ENCODE data around the gene KRTAP2-2. TPM values are rescaled to one million over a fixed set of nuclear protein-coding genes. Genes with fewer than 3 reads are reported as not detected.
"Not testable (repeated sequence)": the region's sequence is repeated elsewhere in the genome, so short reads cannot be mapped to it uniquely, and the experiment has no call there.

KRTAP2-2 gene, protein sequence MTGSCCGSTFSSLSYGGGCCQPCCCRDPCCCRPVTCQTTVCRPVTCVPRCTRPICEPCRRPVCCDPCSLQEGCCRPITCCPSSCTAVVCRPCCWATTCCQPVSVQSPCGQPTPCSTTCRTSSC
- not detected in 2 replicates for polyA plus RNA-seq (2013)

DNA sequence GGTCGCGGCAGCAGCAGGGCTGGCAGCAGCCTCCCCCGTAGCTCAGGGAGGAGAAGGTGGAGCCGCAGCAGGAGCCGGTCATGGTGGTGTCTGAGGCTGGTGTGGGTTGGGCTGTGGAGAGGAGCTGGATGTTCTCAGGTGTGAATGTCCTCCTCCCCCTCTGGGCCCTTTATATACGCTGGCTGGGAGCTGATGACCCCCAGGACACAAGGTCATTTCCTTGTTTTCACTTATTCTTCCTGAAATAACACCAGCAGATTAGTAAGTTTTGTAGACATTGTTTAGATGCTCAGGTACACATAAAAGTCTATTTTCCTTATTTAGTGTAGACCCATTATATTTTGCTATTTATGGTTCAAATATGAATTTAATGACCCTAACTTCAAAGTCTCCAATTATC lies at the start of gene KRTAP2-2:
Gene KRTAP2-2 (minus strand): TSS at position 101 of the 400 bp plus-strand sequence. CDS start 19 bp downstream, at position 82.
- not testable (repeated sequence) for H3K27me3 ChIP-seq (ENCODE audit: insufficient read depth, low read length); H3K79me1 ChIP-seq (ENCODE audit: low read length); H2AFZ ChIP-seq (ENCODE audit: insufficient read depth, low read length, poor library complexity); H3K79me2 ChIP-seq (ENCODE audit: control insufficient read depth, insufficient read depth, low read length, poor library complexity); H3K4me3 ChIP-seq (ENCODE audit: low read depth, low read length); H2AK5ac ChIP-seq (ENCODE audit: low read length); H3K9me3 ChIP-seq (ENCODE audit: insufficient read depth, low read depth, low read length); H4K8ac ChIP-seq (ENCODE audit: low read depth, low read length); H3K14ac ChIP-seq (ENCODE audit: low read length); H3K27ac ChIP-seq (ENCODE audit: low read depth, low read length); H2BK12ac ChIP-seq (ENCODE audit: low read length); H4K12ac ChIP-seq (ENCODE audit: low read depth, low read length); H3K4ac ChIP-seq (ENCODE audit: low read depth, low read length); H2BK120ac ChIP-seq (ENCODE audit: insufficient read depth, low read length, poor library complexity); DNase-seq; H3K23ac ChIP-seq (ENCODE audit: low read length); H3K36me3 ChIP-seq (ENCODE audit: control insufficient read depth in 1 of 2, insufficient read depth in 2 of 2, low read length in 2 of 2); H4K91ac ChIP-seq (ENCODE audit: low read depth, low read length); H3K9ac ChIP-seq (ENCODE audit: low read length); H2BK5ac ChIP-seq (ENCODE audit: low read depth, low read length, poor library complexity); H3K4me1 ChIP-seq (ENCODE audit: control insufficient read depth in 1 of 2, insufficient read depth in 2 of 2, low read length in 2 of 2); H3K4me2 ChIP-seq (ENCODE audit: low read length); H3K18ac ChIP-seq (ENCODE audit: low read length)
- no CpG with 5 or more reads among the region's 6 CpGs for WGBS (ENCODE audit: extremely low coverage, insufficient coverage, insufficient read length)

DNA sequence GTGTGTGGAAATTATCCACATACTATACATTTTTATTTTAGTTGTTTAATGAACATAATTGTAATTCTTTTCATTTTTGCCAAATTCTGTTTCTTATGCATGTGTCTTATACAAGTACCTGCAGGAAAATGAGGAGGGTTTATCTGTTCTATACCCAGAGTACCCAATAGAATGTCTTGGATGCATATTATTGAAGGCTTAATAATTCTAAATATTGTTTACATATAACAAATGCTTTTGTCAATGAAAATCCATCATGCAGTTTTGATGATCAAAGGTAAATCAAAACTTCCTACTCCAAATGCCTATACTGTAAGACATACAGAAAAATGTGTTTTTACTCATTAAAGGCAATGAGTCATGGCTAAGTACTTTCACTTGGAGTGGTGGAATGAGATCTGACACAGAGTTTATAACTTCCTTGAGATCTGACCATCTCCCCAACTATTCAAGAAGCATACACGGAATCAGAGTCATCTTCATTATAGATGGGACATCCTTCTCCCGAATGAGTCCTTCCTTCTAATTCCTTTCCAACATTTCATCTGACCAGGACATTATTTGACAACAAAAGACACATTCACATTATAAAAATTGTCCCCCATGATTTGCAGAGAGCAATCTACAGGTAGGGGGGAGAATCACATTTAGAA lies 49.5 kb upstream of the KRTAP2-2 start:
- H3K18ac ChIP-seq (ENCODE audit: low read length); H4K91ac ChIP-seq (ENCODE audit: low read depth, low read length); H2AFZ ChIP-seq (ENCODE audit: insufficient read depth, low read length, poor library complexity); H2BK120ac ChIP-seq (ENCODE audit: insufficient read depth, low read length, poor library complexity); H3K79me2 ChIP-seq (ENCODE audit: control insufficient read depth, insufficient read depth, low read length, poor library complexity); H2AK5ac ChIP-seq (ENCODE audit: low read length); H3K4me2 ChIP-seq (ENCODE audit: low read length); H3K4ac ChIP-seq (ENCODE audit: low read depth, low read length); H4K8ac ChIP-seq (ENCODE audit: low read depth, low read length); H2BK5ac ChIP-seq (ENCODE audit: low read depth, low read length, poor library complexity); H3K36me3 ChIP-seq (ENCODE audit: control insufficient read depth in 1 of 2, insufficient read depth in 2 of 2, low read length in 2 of 2); H3K27me3 ChIP-seq (ENCODE audit: insufficient read depth, low read length); H3K79me1 ChIP-seq (ENCODE audit: low read length); H3K9ac ChIP-seq (ENCODE audit: low read length); H3K27ac ChIP-seq (ENCODE audit: low read depth, low read length); H3K23ac ChIP-seq (ENCODE audit: low read length); H4K12ac ChIP-seq (ENCODE audit: low read depth, low read length); H3K9me3 ChIP-seq (ENCODE audit: insufficient read depth, low read depth, low read length); H3K14ac ChIP-seq (ENCODE audit: low read length); H3K4me3 ChIP-seq (ENCODE audit: low read depth, low read length); H2BK12ac ChIP-seq (ENCODE audit: low read length); H3K4me1 ChIP-seq (ENCODE audit: control insufficient read depth in 1 of 2, insufficient read depth in 2 of 2, low read length in 2 of 2): not testable (repeated sequence)
- peak in 1 of 2 donors; percentile 34 for DNase-seq
- WGBS (ENCODE audit: extremely low coverage, insufficient coverage, insufficient read length): no CpG with 5 or more reads among the region's 2 CpGs

DNA sequence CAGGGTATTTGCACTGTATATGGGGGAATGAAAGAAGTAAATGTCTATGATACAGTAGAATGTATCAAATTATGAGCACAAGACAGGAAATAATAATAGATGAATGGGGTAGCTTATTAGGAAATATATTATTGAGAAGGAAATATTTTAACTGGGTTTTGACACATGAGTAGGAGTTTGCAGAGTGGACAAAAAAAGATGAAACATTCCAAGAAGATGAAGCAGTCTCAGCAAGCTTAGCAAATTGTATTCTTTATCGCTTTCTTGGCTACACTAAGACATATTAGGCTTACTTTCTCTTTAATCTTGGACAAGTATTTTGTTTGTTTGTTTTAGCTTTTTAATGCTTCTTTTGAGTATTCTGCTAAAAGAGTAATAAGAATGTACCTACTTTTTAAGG lies 48.9 kb upstream of the KRTAP2-2 start:
- H4K12ac ChIP-seq (ENCODE audit: low read depth, low read length): no peak overlapping the region
- H3K4me2 ChIP-seq (ENCODE audit: low read length): no peak overlapping the region
- no peak overlapping the region for H2BK120ac ChIP-seq (ENCODE audit: insufficient read depth, low read length, poor library complexity)
- no peak overlapping the region for H2BK5ac ChIP-seq (ENCODE audit: low read depth, low read length, poor library complexity)
- no peak overlapping the region for H3K14ac ChIP-seq (ENCODE audit: low read length)
- H3K27me3 ChIP-seq (ENCODE audit: insufficient read depth, low read length): no peaks in the 10 kb centered on the region
- no peaks in the 10 kb centered on the region for H3K36me3 ChIP-seq (ENCODE audit: control insufficient read depth in 1 of 2, insufficient read depth in 2 of 2, low read length in 2 of 2)
- no peaks in the 10 kb centered on the region for H3K79me1 ChIP-seq (ENCODE audit: low read length)
- H3K4ac ChIP-seq (ENCODE audit: low read depth, low read length): no peak overlapping the region
- H3K18ac ChIP-seq (ENCODE audit: low read length): no peak overlapping the region
- no peak for DNase-seq
- H3K27ac ChIP-seq (ENCODE audit: low read depth, low read length): no peak overlapping the region
- peaks cover 4% of the 10 kb centered on the region for H3K9me3 ChIP-seq (ENCODE audit: insufficient read depth, low read depth, low read length)
- H4K8ac ChIP-seq (ENCODE audit: low read depth, low read length): no peak overlapping the region
- H2AFZ ChIP-seq (ENCODE audit: insufficient read depth, low read length, poor library complexity): no peak overlapping the region
- H3K23ac ChIP-seq (ENCODE audit: low read length): no peak overlapping the region
- no peak overlapping the region for H3K4me3 ChIP-seq (ENCODE audit: low read depth, low read length)
- H3K9ac ChIP-seq (ENCODE audit: low read length): no peak overlapping the region
- no peaks in the 10 kb centered on the region for H3K4me1 ChIP-seq (ENCODE audit: control insufficient read depth in 1 of 2, insufficient read depth in 2 of 2, low read length in 2 of 2)
- no CpG with 5 or more reads among the region's 1 CpG for WGBS (ENCODE audit: extremely low coverage, insufficient coverage, insufficient read length)
- no peak overlapping the region for H2BK12ac ChIP-seq (ENCODE audit: low read length)
- no peaks in the 10 kb centered on the region for H3K79me2 ChIP-seq (ENCODE audit: control insufficient read depth, insufficient read depth, low read length, poor library complexity)
- no peak overlapping the region for H2AK5ac ChIP-seq (ENCODE audit: low read length)
- no peak overlapping the region for H4K91ac ChIP-seq (ENCODE audit: low read depth, low read length)

DNA sequence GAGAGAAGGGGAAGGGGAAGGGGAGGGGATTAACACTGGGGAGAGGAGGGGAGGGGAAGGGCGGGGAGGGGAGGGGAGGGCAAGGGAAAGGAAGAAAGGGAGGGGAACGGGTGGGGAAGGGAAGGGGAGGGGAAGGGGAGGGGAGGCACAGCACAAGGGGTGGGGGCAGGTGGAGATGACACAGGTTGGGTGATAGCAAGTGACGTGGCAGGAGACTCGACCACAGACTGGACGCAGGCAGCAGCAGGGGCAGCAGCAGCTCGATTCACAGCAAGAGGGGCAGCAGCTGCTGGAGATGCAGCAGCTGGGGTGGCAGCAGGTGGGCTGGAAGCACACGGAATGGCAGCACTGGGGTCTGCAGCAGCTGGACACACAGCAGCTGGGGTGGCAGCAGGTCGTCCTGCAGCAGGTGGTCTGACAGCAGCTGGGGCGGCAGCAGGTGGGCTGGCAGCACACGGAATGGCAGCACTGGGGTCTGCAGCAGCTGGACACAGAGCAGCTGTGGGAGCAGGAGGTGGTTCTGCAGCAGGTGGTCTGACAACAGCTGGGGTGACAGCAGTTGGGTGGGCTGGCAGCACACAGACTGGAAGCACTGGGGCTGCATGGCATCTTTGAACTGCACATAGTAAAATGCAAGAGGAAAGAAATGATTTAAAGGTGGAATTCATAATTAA lies 46.7 kb upstream of the KRTAP2-2 start, which contains the start of gene KRTAP4-16:
Gene KRTAP4-16 (minus strand): TSS at position 624 of the 674 bp plus-strand sequence. CDS start 0 bp downstream, at position 624.
- H3K14ac ChIP-seq (ENCODE audit: low read length): no peak within 1 kb of the TSS
- H3K4ac ChIP-seq (ENCODE audit: low read depth, low read length): no peak within 1 kb of the TSS
- no peak within 1 kb of the TSS for H2BK120ac ChIP-seq (ENCODE audit: insufficient read depth, low read length, poor library complexity)
- H3K4me2 ChIP-seq (ENCODE audit: low read length): no peak within 1 kb of the TSS
- no CpG with 5 or more reads among the region's 10 CpGs for WGBS (ENCODE audit: extremely low coverage, insufficient coverage, insufficient read length)
- no peaks in the 10 kb centered on the region for H3K79me1 ChIP-seq (ENCODE audit: low read length)
- H4K91ac ChIP-seq (ENCODE audit: low read depth, low read length): no peak within 1 kb of the TSS
- H3K27ac ChIP-seq (ENCODE audit: low read depth, low read length): no peak within 1 kb of the TSS
- H3K4me3 ChIP-seq (ENCODE audit: low read depth, low read length): no peak within 1 kb of the TSS
- H4K8ac ChIP-seq (ENCODE audit: low read depth, low read length): no peak within 1 kb of the TSS
- peaks cover 4% of the 10 kb centered on the region for H3K9me3 ChIP-seq (ENCODE audit: insufficient read depth, low read depth, low read length)
- H3K4me1 ChIP-seq (ENCODE audit: control insufficient read depth in 1 of 2, insufficient read depth in 2 of 2, low read length in 2 of 2): no peaks in the 10 kb centered on the region
- H3K9ac ChIP-seq (ENCODE audit: low read length): no peak within 1 kb of the TSS
- H3K23ac ChIP-seq (ENCODE audit: low read length): no peak within 1 kb of the TSS
- H2BK12ac ChIP-seq (ENCODE audit: low read length): no peak within 1 kb of the TSS
- no peak within 1 kb of the TSS for H2BK5ac ChIP-seq (ENCODE audit: low read depth, low read length, poor library complexity)
- H3K79me2 ChIP-seq (ENCODE audit: control insufficient read depth, insufficient read depth, low read length, poor library complexity): no peaks in the 10 kb centered on the region
- no peak within 1 kb of the TSS for H2AFZ ChIP-seq (ENCODE audit: insufficient read depth, low read length, poor library complexity)
- H2AK5ac ChIP-seq (ENCODE audit: low read length): no peak within 1 kb of the TSS
- no peak for DNase-seq
- H3K36me3 ChIP-seq (ENCODE audit: control insufficient read depth in 1 of 2, insufficient read depth in 2 of 2, low read length in 2 of 2): no peaks in the 10 kb centered on the region
- no peaks in the 10 kb centered on the region for H3K27me3 ChIP-seq (ENCODE audit: insufficient read depth, low read length)
- no peak within 1 kb of the TSS for H3K18ac ChIP-seq (ENCODE audit: low read length)
- H4K12ac ChIP-seq (ENCODE audit: low read depth, low read length): no peak within 1 kb of the TSS
